HS-5 (cell line): Measurements from ENCODE around the gene HIVEP2.
"Not testable (repeated sequence)": the region's sequence is repeated elsewhere in the genome, so short reads cannot be mapped to it uniquely, and the experiment has no call there.

ENCODE experiments used
- DNase-seq: peaks from one replicate; pipeline ENCODE4 v3.0.0-alpha.2; 2012; ENCODE audit warnings: low read depth

Gene HIVEP2, protein sequence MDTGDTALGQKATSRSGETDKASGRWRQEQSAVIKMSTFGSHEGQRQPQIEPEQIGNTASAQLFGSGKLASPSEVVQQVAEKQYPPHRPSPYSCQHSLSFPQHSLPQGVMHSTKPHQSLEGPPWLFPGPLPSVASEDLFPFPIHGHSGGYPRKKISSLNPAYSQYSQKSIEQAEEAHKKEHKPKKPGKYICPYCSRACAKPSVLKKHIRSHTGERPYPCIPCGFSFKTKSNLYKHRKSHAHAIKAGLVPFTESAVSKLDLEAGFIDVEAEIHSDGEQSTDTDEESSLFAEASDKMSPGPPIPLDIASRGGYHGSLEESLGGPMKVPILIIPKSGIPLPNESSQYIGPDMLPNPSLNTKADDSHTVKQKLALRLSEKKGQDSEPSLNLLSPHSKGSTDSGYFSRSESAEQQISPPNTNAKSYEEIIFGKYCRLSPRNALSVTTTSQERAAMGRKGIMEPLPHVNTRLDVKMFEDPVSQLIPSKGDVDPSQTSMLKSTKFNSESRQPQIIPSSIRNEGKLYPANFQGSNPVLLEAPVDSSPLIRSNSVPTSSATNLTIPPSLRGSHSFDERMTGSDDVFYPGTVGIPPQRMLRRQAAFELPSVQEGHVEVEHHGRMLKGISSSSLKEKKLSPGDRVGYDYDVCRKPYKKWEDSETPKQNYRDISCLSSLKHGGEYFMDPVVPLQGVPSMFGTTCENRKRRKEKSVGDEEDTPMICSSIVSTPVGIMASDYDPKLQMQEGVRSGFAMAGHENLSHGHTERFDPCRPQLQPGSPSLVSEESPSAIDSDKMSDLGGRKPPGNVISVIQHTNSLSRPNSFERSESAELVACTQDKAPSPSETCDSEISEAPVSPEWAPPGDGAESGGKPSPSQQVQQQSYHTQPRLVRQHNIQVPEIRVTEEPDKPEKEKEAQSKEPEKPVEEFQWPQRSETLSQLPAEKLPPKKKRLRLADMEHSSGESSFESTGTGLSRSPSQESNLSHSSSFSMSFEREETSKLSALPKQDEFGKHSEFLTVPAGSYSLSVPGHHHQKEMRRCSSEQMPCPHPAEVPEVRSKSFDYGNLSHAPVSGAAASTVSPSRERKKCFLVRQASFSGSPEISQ (N-terminal part only)

DNA sequence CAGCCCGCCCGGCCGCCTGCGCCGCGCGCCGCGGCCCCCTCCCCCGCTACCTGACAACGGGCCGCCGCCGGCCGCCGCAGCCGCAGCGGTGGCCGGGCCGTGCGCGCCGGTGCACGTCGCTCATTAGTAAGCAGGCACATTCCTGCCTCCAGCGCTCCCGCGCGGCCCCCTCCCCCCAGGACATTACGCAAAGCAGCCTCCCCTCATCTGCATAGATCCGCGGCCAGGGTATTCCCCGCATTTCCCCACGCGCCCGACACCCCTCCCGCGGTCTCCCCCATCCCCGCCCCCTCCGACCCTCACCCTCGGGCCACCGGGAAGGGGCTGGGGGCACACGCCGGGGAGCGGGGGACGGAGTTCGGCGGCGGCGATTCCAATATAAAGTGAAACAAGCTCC, at the start of gene HIVEP2:
HIVEP2 (minus strand) TSS at position 128 of the 397 bp plus-strand sequence. CDS start 170,438 bp downstream, outside the sequence.
- DNase-seq = no peak

DNA sequence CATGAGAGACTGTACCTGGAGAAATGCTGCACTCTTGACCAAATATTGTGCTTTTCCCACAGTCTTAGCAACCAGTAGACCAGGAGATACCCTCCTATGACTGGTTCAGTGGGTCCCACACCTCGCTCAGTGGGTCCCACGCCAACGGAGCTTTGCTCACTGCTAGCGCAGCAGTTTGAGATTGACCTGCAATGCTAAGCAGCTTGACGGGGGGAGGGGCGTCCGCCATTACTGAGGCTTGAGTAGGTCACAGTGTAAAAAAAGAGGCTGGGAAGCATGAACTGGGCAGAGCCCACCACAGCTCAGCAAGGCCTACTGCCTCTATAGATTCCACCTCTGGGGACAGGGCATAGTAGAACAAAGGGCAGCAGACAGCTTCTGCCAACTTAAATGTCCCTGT, 49.0 kb upstream of the HIVEP2 start:
- no peak for DNase-seq

DNA sequence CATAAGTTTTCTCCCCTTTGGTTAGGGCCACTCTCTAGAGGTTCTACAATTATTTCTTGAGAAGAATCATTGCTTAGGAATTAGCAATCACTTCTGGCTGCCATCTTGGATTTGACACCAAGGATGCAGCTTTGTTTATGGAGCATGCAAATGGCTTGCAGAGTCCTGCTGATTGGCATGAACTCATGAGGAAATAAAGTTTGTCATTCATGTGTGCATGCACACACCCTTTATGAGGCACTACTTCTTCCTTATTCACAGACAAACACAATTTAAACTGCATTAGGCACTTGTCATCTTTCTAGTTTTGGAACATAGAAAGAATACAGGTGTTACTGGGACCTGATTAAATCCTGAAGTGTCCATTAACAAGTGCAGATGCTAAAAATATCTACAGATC, 42.5 kb upstream of the HIVEP2 start:
- no peak for DNase-seq

DNA sequence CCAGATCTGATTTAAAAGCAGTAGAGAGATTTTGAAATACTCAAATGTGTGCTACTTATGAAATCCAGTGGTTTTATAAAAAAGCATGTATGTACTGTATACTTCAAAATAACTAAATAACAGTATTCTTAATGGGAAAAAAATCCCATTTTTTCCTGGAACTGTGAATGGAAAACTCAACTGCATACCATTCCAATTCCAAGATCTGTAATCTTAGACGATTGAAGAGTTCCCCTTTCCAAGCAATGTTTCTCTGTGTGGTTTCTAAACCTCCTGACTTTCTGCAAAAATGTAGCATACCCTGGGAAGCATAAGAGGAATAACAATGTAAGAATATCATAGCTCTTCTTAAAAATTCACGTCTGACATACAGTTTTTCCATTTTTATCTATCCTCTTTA, 40.3 kb upstream of the HIVEP2 start:
- DNase-seq = no peak

DNA sequence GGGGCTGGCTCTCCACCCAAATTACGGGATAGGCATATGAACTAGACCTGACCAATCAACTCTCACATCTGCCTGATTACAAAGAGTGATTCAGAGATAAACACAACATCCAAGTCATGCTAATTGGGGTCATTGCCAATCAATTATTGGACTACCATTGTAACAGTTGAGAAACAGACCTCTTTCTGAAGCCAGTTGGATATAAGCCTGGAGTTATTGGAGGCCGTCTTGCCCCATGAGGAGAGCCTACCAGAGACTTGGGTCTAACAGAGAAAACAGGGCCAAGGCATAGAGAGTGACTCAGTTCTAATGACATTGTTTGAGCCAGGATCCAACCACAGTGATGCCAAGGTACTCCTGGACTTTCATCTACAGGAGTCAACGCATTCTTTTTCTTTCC, 39.4 kb upstream of the HIVEP2 start:
- DNase-seq = no peak

DNA sequence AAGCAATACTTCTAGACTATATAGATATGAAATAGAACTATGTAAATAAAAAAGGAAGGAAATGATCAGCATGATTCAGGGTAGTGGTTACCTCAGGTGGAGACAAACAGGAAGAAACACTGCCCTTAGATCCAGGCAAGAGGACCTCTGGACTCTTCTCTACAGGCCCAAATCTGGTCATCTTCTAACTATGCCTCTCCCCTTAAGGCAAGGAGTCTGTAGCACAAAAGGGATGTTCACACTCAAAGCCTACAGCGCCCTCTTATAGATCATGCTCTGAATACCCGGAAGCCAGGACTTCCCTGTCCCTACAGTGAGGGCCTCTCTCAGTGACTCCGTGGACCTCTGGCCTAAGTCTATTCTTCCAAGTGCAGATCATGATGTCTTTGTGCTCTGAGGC, 30.4 kb upstream of the HIVEP2 start:
- DNase-seq = no peak

DNA sequence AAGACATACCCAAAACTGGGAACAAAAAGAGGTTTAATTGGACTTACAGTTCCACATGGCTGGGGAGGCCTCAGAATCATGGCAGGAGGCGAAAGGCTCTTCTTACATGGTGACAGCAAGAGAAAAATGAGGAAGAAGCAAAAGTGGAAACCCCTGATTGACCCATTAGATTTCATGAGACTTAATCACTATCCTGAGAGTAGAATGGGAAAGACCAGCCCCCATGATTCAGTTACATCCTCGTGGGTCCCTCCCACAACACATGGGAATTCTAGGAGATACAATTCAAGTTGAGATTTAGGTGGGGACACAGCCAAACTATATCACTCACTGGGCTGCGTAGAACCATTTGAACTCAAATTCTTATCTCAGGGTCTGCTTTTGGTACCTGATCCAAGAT, 26.0 kb upstream of the HIVEP2 start:
- DNase-seq = not testable (repeated sequence)

DNA sequence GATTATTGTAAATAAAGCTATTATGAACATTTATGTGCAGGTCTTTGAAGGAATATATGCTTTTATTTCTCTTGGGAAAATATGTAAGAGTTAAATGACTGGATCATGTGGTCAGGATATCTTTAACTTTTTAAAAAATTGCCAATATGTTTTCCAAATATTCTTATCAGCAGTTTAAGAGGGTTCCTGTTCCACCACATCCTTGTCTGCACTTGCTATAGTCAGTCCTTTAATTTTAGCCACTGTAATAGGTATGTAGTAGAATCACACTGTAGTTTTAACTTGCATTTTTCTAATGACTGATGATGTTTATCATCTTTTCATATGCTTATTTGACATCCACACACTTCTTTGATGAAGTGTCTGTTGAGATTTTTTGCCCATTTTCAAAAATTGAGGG, 23.6 kb upstream of the HIVEP2 start:
- no peak for DNase-seq

DNA sequence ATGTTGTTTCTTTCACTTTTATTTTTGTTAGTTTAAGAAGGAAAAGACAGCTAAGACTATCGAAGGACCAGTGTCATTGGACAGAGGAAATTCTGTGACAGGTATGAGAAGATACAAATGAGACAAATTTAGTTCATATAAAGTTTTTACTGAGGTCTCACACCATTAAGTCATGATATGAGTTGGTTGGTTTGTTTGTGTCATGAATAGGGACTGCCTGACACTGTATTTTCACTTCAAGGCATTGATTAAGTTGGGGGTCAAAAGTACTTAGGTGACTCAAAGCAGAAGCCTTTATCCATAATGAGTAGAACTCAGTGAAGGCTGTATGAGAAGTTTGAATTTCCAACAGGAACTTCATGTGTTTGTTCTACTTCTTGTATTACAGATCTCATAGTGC, 21.3 kb upstream of the HIVEP2 start:
- DNase-seq = no peak

DNA sequence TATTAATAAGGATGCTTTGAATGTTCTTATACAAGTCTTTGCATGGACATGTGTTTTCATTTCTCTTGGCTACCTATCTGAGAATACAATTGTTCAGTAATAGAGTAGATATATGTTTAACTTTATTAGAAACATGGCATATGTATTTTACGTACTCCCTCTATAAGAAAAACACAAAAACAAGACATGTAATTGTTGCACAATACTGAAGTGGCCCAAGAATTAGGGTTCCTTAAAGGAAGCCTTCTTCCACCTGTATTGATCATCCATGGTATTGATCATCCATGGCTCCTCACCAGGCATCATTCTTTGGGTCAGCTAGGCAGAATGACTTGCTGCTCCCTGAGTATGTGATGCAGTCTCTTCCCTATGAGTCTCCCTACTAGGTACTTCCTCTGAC, 20.2 kb upstream of the HIVEP2 start:
- no peak for DNase-seq

DNA sequence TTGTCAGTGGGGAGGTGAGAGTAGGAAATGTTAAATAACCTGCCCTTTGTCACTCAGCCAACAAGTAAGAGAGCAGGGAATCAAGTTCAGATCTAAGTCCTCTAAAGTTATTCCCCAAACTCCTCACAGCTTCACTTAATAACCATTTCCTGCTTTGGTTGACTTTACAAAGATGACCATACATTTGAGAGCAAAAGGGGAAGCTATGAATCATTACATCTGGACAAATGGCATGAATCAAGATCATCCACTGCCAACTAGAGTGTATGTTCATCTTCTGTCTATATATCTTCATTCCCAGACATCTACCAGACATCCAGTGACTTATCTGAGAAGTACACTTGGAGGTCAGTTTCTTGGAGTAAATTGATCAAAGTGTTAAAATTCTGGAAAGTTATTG, 15.1 kb upstream of the HIVEP2 start:
- DNase-seq = peak; percentile 51

DNA sequence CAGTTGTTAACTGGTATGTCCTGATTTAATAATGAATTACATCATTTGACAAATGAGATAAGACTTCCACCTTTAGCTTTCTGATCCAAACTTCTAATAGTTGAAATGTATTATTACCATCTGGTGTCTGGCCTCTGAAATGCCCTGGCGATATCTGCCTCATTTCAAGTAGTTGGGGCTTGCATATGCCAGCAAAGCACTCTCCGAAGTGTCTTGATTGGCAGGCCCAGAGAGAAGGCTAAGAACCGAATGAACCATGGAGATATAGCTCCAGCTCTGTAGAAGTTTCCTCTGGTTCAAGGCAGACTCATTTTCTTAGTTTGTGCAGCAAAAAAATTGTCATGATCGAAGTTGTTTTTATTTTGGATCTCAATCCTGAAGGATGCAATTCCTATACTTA, 13.4 kb upstream of the HIVEP2 start:
- no peak for DNase-seq

DNA sequence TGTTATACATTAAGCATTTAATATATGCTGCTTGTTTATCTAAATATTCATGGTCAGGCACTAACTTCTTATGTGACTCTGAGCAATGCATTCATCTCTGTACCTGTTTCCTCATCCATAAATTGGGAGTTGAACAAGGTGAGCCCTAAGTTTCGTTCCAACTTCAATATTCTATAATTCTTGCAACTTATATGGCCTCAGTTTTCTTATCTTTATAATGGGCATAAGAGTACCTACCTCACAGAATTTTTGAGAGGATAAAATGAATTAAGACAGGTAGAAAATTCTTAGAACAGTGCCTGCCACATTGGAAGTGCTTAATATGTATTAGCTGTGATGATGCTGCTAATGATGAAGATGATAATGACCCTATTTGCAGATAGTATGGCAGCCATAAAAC, 11.8 kb upstream of the HIVEP2 start:
- no peak for DNase-seq

DNA sequence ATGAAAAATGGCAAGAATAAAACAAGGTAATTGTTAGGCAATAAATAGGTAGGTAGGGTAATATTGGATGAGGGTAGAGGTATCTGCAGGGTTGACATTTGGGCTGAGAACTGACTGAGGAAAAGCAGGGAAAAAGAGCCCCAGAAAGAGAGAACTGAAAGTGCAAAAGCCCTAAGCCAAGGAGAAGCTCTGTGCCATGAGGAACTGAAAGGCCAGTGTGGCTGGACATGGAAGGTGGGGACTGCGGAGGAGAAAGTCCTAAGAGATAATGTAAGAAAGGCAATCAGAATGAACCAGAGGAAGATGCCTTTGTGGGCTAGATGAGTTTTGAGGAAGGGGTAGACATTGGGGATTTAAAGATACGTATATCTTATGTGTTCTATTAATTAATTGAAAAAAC, 9.9 kb upstream of the HIVEP2 start:
- no peak for DNase-seq

DNA sequence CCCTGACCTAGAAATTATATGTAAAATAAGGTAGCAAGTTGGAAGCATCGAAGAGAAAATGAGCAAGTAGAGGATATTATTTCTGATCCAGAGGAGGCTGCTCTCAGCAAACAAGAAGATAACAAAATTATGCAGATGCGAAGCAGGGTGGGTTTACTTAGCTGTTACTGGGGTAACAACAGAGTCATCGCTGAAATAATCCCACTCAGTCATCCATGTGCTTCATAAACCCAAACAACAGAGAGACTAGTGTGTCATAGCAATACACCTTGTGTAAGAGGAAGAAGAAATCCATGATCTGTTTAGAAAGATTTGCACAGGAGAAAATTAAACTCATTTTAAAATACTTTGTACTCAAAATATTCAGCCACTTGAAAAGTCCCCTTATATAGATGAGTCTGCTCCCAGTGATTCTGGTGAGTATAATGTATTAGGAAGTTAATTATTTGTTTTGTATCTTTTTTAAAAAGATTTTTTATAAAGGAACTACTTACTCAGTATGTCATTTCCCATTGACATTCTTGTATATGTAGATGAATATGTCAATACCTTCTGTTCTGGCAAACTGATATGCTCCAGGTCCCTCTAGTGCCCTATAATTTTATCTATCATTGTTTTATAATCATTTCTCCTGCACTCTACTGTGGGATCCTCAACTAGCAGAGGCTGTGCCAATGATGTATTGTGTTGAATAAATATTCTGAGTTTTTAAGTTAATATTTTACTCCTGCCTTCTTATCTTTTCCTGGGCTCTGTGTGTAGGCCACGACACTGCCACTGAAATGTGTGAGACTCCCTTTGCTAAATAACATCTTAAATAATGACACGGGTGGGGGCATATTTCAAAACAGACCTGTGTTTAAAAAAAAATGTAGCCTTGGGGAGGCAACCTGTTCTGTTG, 8.6 kb upstream of the HIVEP2 start:
- DNase-seq = no peak

DNA sequence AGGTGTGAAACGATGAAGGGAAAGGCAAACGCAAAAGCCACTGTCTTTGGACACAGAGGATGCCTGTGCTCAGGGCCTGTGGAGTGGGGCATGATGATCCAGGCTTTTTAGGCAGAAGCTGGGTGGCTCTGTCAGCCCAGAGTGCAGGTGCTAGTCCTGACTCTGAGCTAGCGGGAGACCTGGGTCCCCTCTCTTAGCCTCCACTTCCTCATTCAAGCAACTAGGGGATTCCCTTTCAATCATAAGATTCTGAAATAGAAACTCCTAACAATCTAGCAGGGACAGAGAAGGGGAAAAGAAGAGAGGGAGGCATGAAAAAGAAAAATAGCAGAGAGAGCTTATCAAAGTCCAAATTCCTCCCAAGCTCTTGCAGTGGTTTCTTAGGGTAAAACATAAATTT, 7.6 kb upstream of the HIVEP2 start:
- no peak for DNase-seq

DNA sequence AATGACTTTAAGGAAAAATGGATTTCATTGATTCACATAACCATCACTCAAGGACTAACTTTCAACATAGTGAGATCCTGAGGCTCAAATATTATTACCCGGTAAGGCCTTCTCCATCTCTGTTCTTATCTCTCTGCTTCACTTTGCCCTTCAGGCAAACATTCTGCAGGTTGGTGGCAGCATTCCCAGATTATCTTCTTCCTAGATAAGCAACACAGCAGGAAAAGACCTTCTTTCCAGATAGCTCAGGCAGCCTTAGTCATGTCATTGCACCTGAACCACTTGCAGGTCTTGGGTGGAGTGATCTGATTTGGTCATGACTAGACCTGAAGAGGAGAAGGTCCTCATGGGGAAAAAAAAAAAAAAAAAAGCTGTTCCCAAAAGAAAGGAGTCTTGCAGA, 5.3 kb upstream of the HIVEP2 start:
- no peak for DNase-seq

DNA sequence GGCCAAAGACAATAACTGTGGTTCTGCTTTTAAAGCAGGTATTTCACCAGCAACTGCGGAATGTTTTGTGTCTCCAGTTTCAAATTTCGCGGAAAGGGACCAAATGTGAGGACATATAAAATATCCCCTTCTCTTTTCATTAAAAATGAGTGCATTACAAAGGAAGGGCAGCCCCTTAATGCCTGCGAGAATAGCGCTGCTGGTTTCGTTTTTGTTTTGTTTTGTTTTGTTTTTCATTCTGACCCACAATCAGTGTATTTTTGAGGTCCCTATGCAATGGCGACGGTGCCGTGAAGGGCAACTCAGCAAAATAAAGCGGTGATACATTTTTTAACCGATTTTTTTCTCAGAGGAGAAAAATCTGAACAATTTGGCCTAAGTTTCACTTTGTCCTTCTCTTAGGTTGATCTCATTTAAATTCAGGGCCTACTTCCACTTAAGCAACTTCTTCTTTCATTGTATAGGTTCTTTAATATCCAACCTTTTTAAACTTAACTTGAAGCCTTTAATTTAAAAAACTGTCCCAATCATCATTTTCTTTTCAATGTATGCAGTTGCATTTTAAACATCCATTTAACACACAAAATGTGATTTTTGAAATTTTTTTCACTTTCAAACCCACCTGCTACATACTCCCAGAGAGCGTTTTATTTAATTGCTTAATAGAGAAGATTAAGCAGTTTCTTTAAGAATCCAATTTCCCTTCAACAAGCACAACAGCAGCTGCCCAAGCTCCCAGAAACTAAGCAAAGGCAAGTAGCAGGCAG, 2.9 kb upstream of the HIVEP2 start:
- DNase-seq = no peak

DNA sequence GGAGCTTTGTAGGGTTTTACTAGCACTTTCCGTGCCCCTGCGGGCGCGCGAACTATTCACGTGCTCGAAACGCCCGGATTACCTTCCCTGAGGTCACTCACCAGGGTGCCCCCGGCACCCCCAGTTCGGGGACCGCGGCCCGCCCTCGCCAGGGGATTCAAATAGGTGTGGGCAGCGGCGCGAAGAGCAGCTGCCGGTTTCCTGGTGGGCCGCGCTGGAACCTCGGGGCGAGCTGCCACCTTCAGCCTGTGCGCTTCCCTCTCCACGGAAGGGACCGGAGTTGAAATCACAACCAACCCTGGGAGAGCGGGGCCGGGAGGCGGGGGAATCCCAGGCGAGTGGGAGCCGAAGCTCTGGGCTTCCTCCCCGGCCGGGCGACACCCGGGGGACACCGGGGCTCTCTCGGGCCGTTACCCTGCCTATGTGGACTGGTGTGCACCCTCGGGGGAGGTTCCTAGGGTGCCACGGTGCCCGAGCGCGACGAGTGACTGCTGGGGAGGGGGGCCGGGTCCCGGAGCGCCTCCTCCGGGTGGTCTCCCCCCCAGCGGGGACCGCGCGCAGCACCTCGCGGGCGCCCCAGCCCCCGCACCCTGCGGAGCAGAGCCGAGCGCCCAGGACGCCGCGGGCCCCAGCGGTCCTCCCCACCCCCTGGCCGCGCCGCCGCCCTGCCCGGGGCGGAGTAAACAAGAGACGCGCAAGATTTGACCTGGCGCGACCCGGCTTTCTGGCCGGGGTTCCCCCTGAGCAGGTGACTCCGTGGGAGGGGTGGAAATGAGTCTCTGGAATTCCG, 2.1 kb upstream of the HIVEP2 start:
- DNase-seq = no peak
